Astrocyte (in vitro differentiated cells and primary cell): ENCODE measurements around the gene DAZL.

ENCODE experiments used
- EZH2 ChIP-seq: IDR thresholded peaks from 2 replicates; pipeline ENCODE4 v1.6.1; 2012; ENCODE audit warnings: mild to moderate bottlenecking, low read length, inconsistent platforms; ENCODE audit not compliant: insufficient read depth
- TF ChIP-seq, protein P1 (sequence below): IDR thresholded peaks from 2 replicates; pipeline ENCODE4 v1.5.1; 2011; ENCODE audit warnings: low read depth, mild to moderate bottlenecking, inconsistent platforms, low read length, moderate library complexity; ENCODE audit not compliant: insufficient read depth

DNA sequence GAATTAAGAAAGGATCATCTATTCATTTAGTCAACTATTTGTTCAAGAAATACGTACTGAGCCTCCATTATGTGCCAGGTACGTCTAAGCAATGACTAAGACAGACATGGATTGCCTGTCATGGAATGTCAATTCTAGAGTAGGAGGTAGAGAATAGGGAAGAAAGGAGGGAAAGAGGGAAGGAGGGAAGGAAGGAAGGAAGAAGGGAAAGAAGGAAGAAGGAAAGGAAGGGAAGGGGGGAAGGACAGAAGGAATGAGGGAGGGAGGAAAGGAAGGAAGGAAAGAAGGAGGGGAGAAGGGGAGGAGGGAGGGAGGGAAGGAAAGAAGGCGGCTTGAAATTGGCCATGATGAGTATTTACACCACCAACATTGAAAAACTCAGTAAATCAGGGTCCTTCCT lies 52.5 kb downstream of the DAZL start:
- TF ChIP-seq, protein P1, sequence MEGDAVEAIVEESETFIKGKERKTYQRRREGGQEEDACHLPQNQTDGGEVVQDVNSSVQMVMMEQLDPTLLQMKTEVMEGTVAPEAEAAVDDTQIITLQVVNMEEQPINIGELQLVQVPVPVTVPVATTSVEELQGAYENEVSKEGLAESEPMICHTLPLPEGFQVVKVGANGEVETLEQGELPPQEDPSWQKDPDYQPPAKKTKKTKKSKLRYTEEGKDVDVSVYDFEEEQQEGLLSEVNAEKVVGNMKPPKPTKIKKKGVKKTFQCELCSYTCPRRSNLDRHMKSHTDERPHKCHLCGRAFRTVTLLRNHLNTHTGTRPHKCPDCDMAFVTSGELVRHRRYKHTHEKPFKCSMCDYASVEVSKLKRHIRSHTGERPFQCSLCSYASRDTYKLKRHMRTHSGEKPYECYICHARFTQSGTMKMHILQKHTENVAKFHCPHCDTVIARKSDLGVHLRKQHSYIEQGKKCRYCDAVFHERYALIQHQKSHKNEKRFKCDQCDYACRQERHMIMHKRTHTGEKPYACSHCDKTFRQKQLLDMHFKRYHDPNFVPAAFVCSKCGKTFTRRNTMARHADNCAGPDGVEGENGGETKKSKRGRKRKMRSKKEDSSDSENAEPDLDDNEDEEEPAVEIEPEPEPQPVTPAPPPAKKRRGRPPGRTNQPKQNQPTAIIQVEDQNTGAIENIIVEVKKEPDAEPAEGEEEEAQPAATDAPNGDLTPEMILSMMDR = no peak
- no peak for TF ChIP-seq EZH2
